ENCODE results near the gene ACER1. TPM values are rescaled to one million over a fixed set of nuclear protein-coding genes. Genes with fewer than 3 reads are reported as not detected.

The ACER1 gene
- total and polyA plus RNA-seq, 2 of the 13 experiments (the other 11 are each of a cell fraction or from before 2014, with no cell fraction given): not detected

GRCh38 chr19:6263306-6263705 is 70.1 kb downstream of the ACER1 start (continued):
- TF ChIP-seq ZBED4 (CRISPR knock-in tag; IDR thresholded peaks at IDR 0.05; ENCODE audit: borderline replicate concordance): no peak
- TF ChIP-seq NFKB2 (CRISPR knock-in tag; IDR thresholded peaks at IDR 0.05; ENCODE audit: borderline replicate concordance): no peak
- TF ChIP-seq ZNF446 (CRISPR knock-in tag; IDR thresholded peaks at IDR 0.05): no peak
- TF ChIP-seq KLF15 (CRISPR knock-in tag; IDR thresholded peaks at IDR 0.05; ENCODE audit: borderline replicate concordance): no peak
- no peak for TF ChIP-seq HBP1 (CRISPR knock-in tag; IDR thresholded peaks at IDR 0.05; ENCODE audit: low read depth)

- WGBS (ENCODE audit: low lambda C conversion rate): 96% methylated on average over 11 of the region's 11 CpGs
- Histone ChIP-seq H3K9me3 (ENCODE audit: low read length) (no peaks in the 10 kb centered on the region), H3K79me2 (ENCODE audit: insufficient read depth, low read length) (peaks cover 22% of the 10 kb centered on the region), H3K27me3 (ENCODE audit: control insufficient read depth in 1 of 2, insufficient read depth in 2 of 2, low read length in 2 of 2) (no peaks in the 10 kb centered on the region), H4K20me1 (ENCODE audit: insufficient read depth, low read length) (peaks cover 7% of the 10 kb centered on the region; the same call in 1 of the 2 replicates), H3K4me3 (replicated peaks in 1 of 3; ENCODE audit: insufficient read depth in 1 of 3, low read depth in 2 of 3, low read length in 3 of 3) (no peak overlapping the region), H3K4me1 (ENCODE audit: insufficient read depth, low read length) (peaks cover 14% of the 10 kb centered on the region), H2AFZ (ENCODE audit: low read length) (no peak overlapping the region), H3K27ac (ENCODE audit: extremely low read length, insufficient read depth, low read length) (no peak overlapping the region), H3K4me2 (ENCODE audit: low read depth, low read length) (no peak overlapping the region), H3K36me3 (replicated peaks in 1 of 2; ENCODE audit: control insufficient read depth in 1 of 2, insufficient read depth in 2 of 2, low read length in 2 of 2) (peaks cover 25 to 67% of the 10 kb centered on the region in 2 experiments; a peak in 4 of 5 replicates), H3K9ac (ENCODE audit: insufficient read depth, low read depth, low read length) (no peak overlapping the region)
- ATAC-seq: no peak
- BruUV-seq (replicated peaks): no TSS peak
- no peak for DNase-seq (ENCODE audit: low spot score)
- FAIRE-seq: no peak
- POLR2A ChIA-PET: no interaction called here
- in situ Hi-C loops (cut with HindIII; ENCODE audit: extremely low pct_ligation_motif_present, low pct_unique_long_range_greater_than_20kb) (no loop called here), intact Hi-C loops (cut with micrococcal nuclease; ENCODE audit: unreplicated experiment) (no loop called here)
- CTCF ChIA-PET (ENCODE audit: low intra/inter-chr PET ratio, low total read pairs): no interaction called here
- TF ChIP-seq ZNF891 (CRISPR knock-in tag; IDR thresholded peaks at IDR 0.05) (no peak), RORA (CRISPR knock-in tag; IDR thresholded peaks at IDR 0.05) (no peak), NR2C2 (CRISPR knock-in tag; IDR thresholded peaks at IDR 0.05; ENCODE audit: borderline replicate concordance) (no peak), THAP8 (CRISPR knock-in tag; IDR thresholded peaks at IDR 0.05; ENCODE audit: borderline replicate concordance) (no peak), REL (CRISPR knock-in tag; conservative IDR thresholded peaks at IDR 0.05) (no peak), RELA (CRISPR knock-in tag; IDR thresholded peaks at IDR 0.05) (no peak), ZNF589 (CRISPR knock-in tag; conservative IDR thresholded peaks at IDR 0.05) (no peak), GTF2F1 (IDR thresholded peaks at IDR 0.05; ENCODE audit: low read length) (no peak), PITX1 (CRISPR knock-in tag; IDR thresholded peaks at IDR 0.05) (no peak), ZNF558 (CRISPR knock-in tag; IDR thresholded peaks at IDR 0.05; ENCODE audit: borderline replicate concordance) (no peak), GABPB1 (CRISPR knock-in tag; IDR thresholded peaks at IDR 0.05) (no peak), SP5 (CRISPR knock-in tag; IDR thresholded peaks at IDR 0.05; ENCODE audit: borderline replicate concordance, low read depth) (no peak), ZNF772 (CRISPR knock-in tag; IDR thresholded peaks at IDR 0.05) (no peak), PAX8 (CRISPR knock-in tag; IDR thresholded peaks at IDR 0.05; ENCODE audit: borderline replicate concordance) (no peak), ZNF124 (CRISPR knock-in tag; IDR thresholded peaks at IDR 0.05) (no peak)
These were observed 70.9 kb downstream of the ACER1 start for GRCh38 chr19:6262519-6262918.
